HEK293 (cell line): ENCODE results near the gene ARSB.

Experiments used
- HOXA7 ChIP-seq: sonication (generic); formaldehyde crosslinking; IDR thresholded peaks from 2 replicates; pipeline ENCODE4 v1.8.1; 2022; ENCODE audit warnings: missing genetic modification reagents, borderline replicate concordance
- ZNF274 ChIP-seq, 2 experiments: fragments of 200-500 bp in 1 of 2; fragments of 450-650 bp in 1 of 2; sonication (Bioruptor generic) in 1 of 2; formaldehyde crosslinking in 1 of 2; IDR thresholded peaks; 2 replicates each; pipeline versions ENCODE4 v1.5.1 to v1.6.1; 2014 to 2016; ENCODE audit warnings: borderline replicate concordance in 1 of 2, inconsistent platforms in 1 of 2, low read length in 1 of 2, missing biosample characterization in 1 of 2, missing genetic modification characterization in 1 of 2
- ZNF423 ChIP-seq: fragments of 450-650 bp; formaldehyde crosslinking; IDR thresholded peaks from 2 replicates; pipeline ENCODE4 v1.5.1; 2016; ENCODE audit warnings: missing biosample characterization, missing genetic modification characterization
- ZNF626 ChIP-seq: fragments of 450-650 bp; sonication (Bioruptor Pico); formaldehyde crosslinking; IDR thresholded peaks from 2 replicates; pipeline ENCODE4 v1.5.1; 2018; ENCODE audit warnings: missing biosample characterization, missing genetic modification characterization, inconsistent platforms
- ZXDB ChIP-seq: fragments of 450-650 bp; formaldehyde crosslinking; IDR thresholded peaks from 2 replicates; pipeline ENCODE4 v1.5.1; 2016; ENCODE audit warnings: missing biosample characterization, missing genetic modification characterization
- TF ChIP-seq, protein P1 (sequence below): fragments of 450-650 bp; formaldehyde crosslinking; IDR thresholded peaks from 2 replicates; pipeline ENCODE4 v1.5.1; 2017; ENCODE audit warnings: missing biosample characterization, missing genetic modification characterization

DNA sequence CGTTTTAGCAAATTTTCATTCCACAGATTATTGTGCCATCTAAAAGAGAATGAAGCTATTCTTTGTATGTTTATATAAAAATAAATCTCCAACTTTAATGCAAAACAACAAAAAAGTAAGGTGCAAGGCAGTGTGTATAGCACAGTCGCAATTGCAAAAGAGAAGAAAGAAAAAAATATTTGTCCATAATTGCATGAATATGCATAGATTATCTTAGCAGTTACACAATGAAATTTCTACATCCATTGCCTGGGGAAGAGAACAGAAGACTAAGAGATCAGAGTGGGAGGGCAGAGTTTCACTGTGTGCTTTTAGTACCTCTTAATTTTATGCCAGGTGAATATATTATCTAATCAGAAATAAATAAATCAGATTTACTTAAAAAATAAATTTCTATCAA lies 250.2 kb downstream of the ARSB start:
- no peak for TF ChIP-seq ZNF626 (tag by site-specific recombination)
- TF ChIP-seq ZNF423 (tag by site-specific recombination) = no peak
- no peak for TF ChIP-seq ZXDB (tag by site-specific recombination)
- no peak for TF ChIP-seq ZNF274 (IDR thresholded peaks at IDR 0.05; ENCODE audit: low read length)
- TF ChIP-seq ZNF274 (tag by site-specific recombination; IDR thresholded peaks at IDR 0.05; ENCODE audit: borderline replicate concordance) = no peak
- TF ChIP-seq, protein P1, sequence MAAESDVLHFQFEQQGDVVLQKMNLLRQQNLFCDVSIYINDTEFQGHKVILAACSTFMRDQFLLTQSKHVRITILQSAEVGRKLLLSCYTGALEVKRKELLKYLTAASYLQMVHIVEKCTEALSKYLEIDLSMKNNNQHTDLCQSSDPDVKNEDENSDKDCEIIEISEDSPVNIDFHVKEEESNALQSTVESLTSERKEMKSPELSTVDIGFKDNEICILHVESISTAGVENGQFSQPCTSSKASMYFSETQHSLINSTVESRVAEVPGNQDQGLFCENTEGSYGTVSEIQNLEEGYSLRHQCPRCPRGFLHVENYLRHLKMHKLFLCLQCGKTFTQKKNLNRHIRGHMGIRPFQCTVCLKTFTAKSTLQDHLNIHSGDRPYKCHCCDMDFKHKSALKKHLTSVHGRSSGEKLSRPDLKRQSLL (tag by site-specific recombination) = no peak
- no peak for TF ChIP-seq HOXA7 (CRISPR knock-in tag)
